WTC11 (cell line): ENCODE results near the gene SMIM24. TPM values are rescaled to one million over a fixed set of nuclear protein-coding genes. Genes with fewer than 3 reads are reported as not detected.

ENCODE experiments used
- ATAC-seq: fragments of 200-7000 bp; cut with Tn5 transposase; 2 replicates; pipeline ENCODE4 v1.10.0; 2021; ENCODE audit warnings: mild to moderate bottlenecking, moderate library complexity
- CTCF ChIA-PET: fragments of 300-600 bp; sonication (Branson Sonifier 250); formaldehyde crosslinking; loops from one replicate; lab custom pipeline; 2021; ENCODE audit warnings: antibody characterized with exemption; lab: Charles Lee
- POLR2A ChIA-PET: fragments of 350-600 bp; sonication (Branson Sonifier 250); formaldehyde crosslinking; loops from one replicate; lab custom pipeline; 2021; ENCODE audit warnings: antibody characterized with exemption; lab: Charles Lee
- DNase-seq: peaks from one replicate; pipeline ENCODE4 v3.0.0; 2021; ENCODE audit warnings: low spot score
- H3K27ac Mint-ChIP-seq: 2 replicates; pipeline ENCODE4 v1.8.0; 2021; ENCODE audit warnings: mixed read lengths
- H3K27me3 Mint-ChIP-seq: 2 replicates; pipeline ENCODE4 v1.8.0; 2021; ENCODE audit warnings: low read depth, mild to moderate bottlenecking, moderate library complexity, mixed read lengths
- H3K36me3 Mint-ChIP-seq: 2 replicates; pipeline ENCODE4 v1.8.0; 2021; ENCODE audit warnings: mixed read lengths
- H3K4me1 Mint-ChIP-seq: 2 replicates; pipeline ENCODE4 v1.8.0; 2022; ENCODE audit warnings: mixed read lengths
- H3K4me3 Mint-ChIP-seq: 2 replicates; pipeline ENCODE4 v1.8.0; 2021; ENCODE audit warnings: mild to moderate bottlenecking, moderate library complexity, mixed read lengths
- H3K9me3 Mint-ChIP-seq: 2 replicates; pipeline ENCODE4 v1.8.0; 2021; ENCODE audit warnings: mixed read lengths
- AR ChIP-seq: fragments of 250-450 bp; sonication (Bioruptor Pico); IDR thresholded peaks from 2 replicates; pipeline ENCODE4 v1.9.0; 2021; ENCODE audit warnings: mild to moderate bottlenecking
- E2F4 ChIP-seq: sonication (generic); formaldehyde crosslinking; IDR thresholded peaks from 2 replicates; pipeline ENCODE4 v1.8.1; 2022; ENCODE audit warnings: low read depth, mild to moderate bottlenecking, moderate library complexity, missing genetic modification reagents, borderline replicate concordance
- FOXK1 ChIP-seq: sonication (generic); formaldehyde crosslinking; IDR thresholded peaks from 2 replicates; pipeline ENCODE4 v1.8.0; 2022; ENCODE audit warnings: mild to moderate bottlenecking, moderate library complexity, missing genetic modification reagents
- GRHL2 ChIP-seq: fragments of 250-450 bp; sonication (Bioruptor Pico); IDR thresholded peaks from 2 replicates; pipeline ENCODE4 v1.8.0; 2022; ENCODE audit warnings: mild to moderate bottlenecking, moderate library complexity; ENCODE audit not compliant: insufficient replicate concordance, severe bottlenecking
- NR1H2 ChIP-seq: sonication (generic); formaldehyde crosslinking; IDR thresholded peaks from 2 replicates; pipeline ENCODE4 v1.9.0; 2021; ENCODE audit warnings: mild to moderate bottlenecking, moderate library complexity, missing genetic modification reagents
- PREB ChIP-seq: sonication (generic); formaldehyde crosslinking; IDR thresholded peaks from 2 replicates; pipeline ENCODE4 v1.8.1; 2022; ENCODE audit warnings: mild to moderate bottlenecking, missing genetic modification reagents, moderate library complexity, borderline replicate concordance
- SMAD4 ChIP-seq: sonication (generic); formaldehyde crosslinking; IDR thresholded peaks from 2 replicates; pipeline ENCODE4 v1.8.0; 2022; ENCODE audit warnings: mild to moderate bottlenecking, missing genetic modification reagents
- SP1 ChIP-seq: sonication (generic); formaldehyde crosslinking; conservative IDR thresholded peaks from 2 replicates; pipeline ENCODE4 v1.8.1; 2022; ENCODE audit warnings: missing genetic modification reagents
- USF1 ChIP-seq: sonication (generic); formaldehyde crosslinking; IDR thresholded peaks from 2 replicates; pipeline ENCODE4 v1.8.0; 2022; ENCODE audit warnings: mild to moderate bottlenecking, missing genetic modification reagents
- ZNF121 ChIP-seq: sonication (generic); formaldehyde crosslinking; IDR thresholded peaks from 2 replicates; pipeline ENCODE4 v1.8.0; 2023; ENCODE audit warnings: missing genetic modification reagents
- ZNF138 ChIP-seq: sonication (generic); formaldehyde crosslinking; conservative IDR thresholded peaks from 2 replicates; pipeline ENCODE4 v1.8.1; 2022; ENCODE audit warnings: mild to moderate bottlenecking, moderate library complexity, missing genetic modification reagents
- ZNF423 ChIP-seq: fragments of 250-450 bp; sonication (Bioruptor Pico); IDR thresholded peaks from 2 replicates; pipeline ENCODE4 v2.1.2; 2022; ENCODE audit warnings: mild to moderate bottlenecking, moderate library complexity
- ZNF532 ChIP-seq: fragments of 250-450 bp; sonication (Bioruptor Pico); IDR thresholded peaks from 2 replicates; pipeline ENCODE4 v1.9.0; 2021; ENCODE audit warnings: mild to moderate bottlenecking, borderline replicate concordance
- total RNA-seq: library from RNA; stranded (reverse); gene quantifications from 3 replicates; pipeline ENCODE4 v1.2.3, GENCODE V29; 2021
- TF ChIP-seq, protein P1 (sequence below): sonication (generic); formaldehyde crosslinking; IDR thresholded peaks from 2 replicates; pipeline ENCODE4 v1.8.0; 2022; ENCODE audit warnings: missing genetic modification reagents
- TF ChIP-seq, protein P2 (sequence below): sonication (generic); formaldehyde crosslinking; IDR thresholded peaks from 2 replicates; pipeline ENCODE4 v1.8.1; 2023; ENCODE audit warnings: mild to moderate bottlenecking, missing genetic modification reagents
- TF ChIP-seq, protein P3 (sequence below): sonication (generic); formaldehyde crosslinking; IDR thresholded peaks from 2 replicates; pipeline ENCODE4 v1.8.1; 2022; ENCODE audit warnings: missing genetic modification reagents, borderline replicate concordance
- TF ChIP-seq, protein P4 (sequence below): fragments of 200-600 bp; IDR thresholded peaks from 2 replicates; pipeline ENCODE4 v1.8.0; 2022; ENCODE audit warnings: antibody characterized with exemption

Gene SMIM24
- total RNA-seq, 1 experiment from 2014 or later = 2.8 TPM

GRCh38 chr19:3518255-3518654, 37.9 kb upstream of the SMIM24 start:
- CTCF ChIA-PET = interaction anchor here (0.7 to 4.8 kb wide), 13 partner anchors 9 to 174 kb away, joined by 3 to 31 read pairs (median 4); no protein-coding TSS in a partner anchor
- TF ChIP-seq ZNF532 (CRISPR knock-in tag) = no peak
- TF ChIP-seq USF1 = no peak
- no peak for TF ChIP-seq AR (CRISPR knock-in tag)
- TF ChIP-seq FOXK1 (CRISPR knock-in tag) = 0 out of 2 replicates have a peak, but pooled peaks have one; percentile 15
- no peak for TF ChIP-seq NR1H2
- no peak for TF ChIP-seq SP1
- TF ChIP-seq SMAD4 (CRISPR knock-in tag) = no peak
- peak; percentile 57 for TF ChIP-seq ZNF423 (CRISPR knock-in tag)
- TF ChIP-seq GRHL2 = no peak
- peak; percentile 89; the same call in 1 of the 2 replicates for TF ChIP-seq ZNF121
- TF ChIP-seq, protein P1, sequence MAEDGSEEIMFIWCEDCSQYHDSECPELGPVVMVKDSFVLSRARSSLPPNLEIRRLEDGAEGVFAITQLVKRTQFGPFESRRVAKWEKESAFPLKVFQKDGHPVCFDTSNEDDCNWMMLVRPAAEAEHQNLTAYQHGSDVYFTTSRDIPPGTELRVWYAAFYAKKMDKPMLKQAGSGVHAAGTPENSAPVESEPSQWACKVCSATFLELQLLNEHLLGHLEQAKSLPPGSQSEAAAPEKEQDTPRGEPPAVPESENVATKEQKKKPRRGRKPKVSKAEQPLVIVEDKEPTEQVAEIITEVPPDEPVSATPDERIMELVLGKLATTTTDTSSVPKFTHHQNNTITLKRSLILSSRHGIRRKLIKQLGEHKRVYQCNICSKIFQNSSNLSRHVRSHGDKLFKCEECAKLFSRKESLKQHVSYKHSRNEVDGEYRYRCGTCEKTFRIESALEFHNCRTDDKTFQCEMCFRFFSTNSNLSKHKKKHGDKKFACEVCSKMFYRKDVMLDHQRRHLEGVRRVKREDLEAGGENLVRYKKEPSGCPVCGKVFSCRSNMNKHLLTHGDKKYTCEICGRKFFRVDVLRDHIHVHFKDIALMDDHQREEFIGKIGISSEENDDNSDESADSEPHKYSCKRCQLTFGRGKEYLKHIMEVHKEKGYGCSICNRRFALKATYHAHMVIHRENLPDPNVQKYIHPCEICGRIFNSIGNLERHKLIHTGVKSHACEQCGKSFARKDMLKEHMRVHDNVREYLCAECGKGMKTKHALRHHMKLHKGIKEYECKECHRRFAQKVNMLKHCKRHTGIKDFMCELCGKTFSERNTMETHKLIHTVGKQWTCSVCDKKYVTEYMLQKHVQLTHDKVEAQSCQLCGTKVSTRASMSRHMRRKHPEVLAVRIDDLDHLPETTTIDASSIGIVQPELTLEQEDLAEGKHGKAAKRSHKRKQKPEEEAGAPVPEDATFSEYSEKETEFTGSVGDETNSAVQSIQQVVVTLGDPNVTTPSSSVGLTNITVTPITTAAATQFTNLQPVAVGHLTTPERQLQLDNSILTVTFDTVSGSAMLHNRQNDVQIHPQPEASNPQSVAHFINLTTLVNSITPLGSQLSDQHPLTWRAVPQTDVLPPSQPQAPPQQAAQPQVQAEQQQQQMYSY (CRISPR knock-in tag) = peak; percentile 71
- TF ChIP-seq, protein P2, sequence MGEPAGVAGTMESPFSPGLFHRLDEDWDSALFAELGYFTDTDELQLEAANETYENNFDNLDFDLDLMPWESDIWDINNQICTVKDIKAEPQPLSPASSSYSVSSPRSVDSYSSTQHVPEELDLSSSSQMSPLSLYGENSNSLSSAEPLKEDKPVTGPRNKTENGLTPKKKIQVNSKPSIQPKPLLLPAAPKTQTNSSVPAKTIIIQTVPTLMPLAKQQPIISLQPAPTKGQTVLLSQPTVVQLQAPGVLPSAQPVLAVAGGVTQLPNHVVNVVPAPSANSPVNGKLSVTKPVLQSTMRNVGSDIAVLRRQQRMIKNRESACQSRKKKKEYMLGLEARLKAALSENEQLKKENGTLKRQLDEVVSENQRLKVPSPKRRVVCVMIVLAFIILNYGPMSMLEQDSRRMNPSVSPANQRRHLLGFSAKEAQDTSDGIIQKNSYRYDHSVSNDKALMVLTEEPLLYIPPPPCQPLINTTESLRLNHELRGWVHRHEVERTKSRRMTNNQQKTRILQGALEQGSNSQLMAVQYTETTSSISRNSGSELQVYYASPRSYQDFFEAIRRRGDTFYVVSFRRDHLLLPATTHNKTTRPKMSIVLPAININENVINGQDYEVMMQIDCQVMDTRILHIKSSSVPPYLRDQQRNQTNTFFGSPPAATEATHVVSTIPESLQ (CRISPR knock-in tag) = no peak
- TF ChIP-seq, protein P3, sequence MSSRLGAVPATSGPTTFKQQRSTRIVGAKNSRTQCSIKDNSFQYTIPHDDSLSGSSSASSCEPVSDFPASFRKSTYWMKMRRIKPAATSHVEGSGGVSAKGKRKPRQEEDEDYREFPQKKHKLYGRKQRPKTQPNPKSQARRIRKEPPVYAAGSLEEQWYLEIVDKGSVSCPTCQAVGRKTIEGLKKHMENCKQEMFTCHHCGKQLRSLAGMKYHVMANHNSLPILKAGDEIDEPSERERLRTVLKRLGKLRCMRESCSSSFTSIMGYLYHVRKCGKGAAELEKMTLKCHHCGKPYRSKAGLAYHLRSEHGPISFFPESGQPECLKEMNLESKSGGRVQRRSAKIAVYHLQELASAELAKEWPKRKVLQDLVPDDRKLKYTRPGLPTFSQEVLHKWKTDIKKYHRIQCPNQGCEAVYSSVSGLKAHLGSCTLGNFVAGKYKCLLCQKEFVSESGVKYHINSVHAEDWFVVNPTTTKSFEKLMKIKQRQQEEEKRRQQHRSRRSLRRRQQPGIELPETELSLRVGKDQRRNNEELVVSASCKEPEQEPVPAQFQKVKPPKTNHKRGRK (CRISPR knock-in tag) = no peak
- TF ChIP-seq, protein P4, sequence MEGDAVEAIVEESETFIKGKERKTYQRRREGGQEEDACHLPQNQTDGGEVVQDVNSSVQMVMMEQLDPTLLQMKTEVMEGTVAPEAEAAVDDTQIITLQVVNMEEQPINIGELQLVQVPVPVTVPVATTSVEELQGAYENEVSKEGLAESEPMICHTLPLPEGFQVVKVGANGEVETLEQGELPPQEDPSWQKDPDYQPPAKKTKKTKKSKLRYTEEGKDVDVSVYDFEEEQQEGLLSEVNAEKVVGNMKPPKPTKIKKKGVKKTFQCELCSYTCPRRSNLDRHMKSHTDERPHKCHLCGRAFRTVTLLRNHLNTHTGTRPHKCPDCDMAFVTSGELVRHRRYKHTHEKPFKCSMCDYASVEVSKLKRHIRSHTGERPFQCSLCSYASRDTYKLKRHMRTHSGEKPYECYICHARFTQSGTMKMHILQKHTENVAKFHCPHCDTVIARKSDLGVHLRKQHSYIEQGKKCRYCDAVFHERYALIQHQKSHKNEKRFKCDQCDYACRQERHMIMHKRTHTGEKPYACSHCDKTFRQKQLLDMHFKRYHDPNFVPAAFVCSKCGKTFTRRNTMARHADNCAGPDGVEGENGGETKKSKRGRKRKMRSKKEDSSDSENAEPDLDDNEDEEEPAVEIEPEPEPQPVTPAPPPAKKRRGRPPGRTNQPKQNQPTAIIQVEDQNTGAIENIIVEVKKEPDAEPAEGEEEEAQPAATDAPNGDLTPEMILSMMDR = no peak
- TF ChIP-seq PREB = no peak
- TF ChIP-seq ZNF138 (CRISPR knock-in tag) = no peak
- no peak for TF ChIP-seq E2F4 (CRISPR knock-in tag)

More at GRCh38 chr19:3518255-3518654, 37.9 kb upstream of the SMIM24 start:
- H3K4me1 Mint-ChIP-seq = peaks cover 55% of the 10 kb centered on the region
- ATAC-seq (peak; percentile 58), DNase-seq (no peak)
- H3K36me3 Mint-ChIP-seq = peaks cover 4% of the 10 kb centered on the region; the same call in 1 of the 2 replicates
- POLR2A ChIA-PET = interaction anchor here (0.6 to 0.8 kb wide), 4 partner anchors 8 to 21 kb away, joined by 3 to 8 read pairs (median 6); partner anchors contain the start of gene TEKTIP1
- no peaks in the 10 kb centered on the region for H3K9me3 Mint-ChIP-seq
- no peaks in the 10 kb centered on the region for H3K27me3 Mint-ChIP-seq
- H3K4me3 Mint-ChIP-seq = peak overlapping the region; percentile 39
- H3K27ac Mint-ChIP-seq = peak overlapping the region; percentile 67
